RWPE2 (cell line): ENCODE measurements around the gene BARHL1.

ENCODE experiments used
- ATAC-seq: fragments of 200-7000 bp; cut with Tn5 transposase; 3 replicates; pipeline ENCODE4 v1.9.1; 2021; ENCODE audit warnings: low read depth
- DNase-seq: peaks from one replicate; pipeline ENCODE4 v3.0.0-alpha.2; 2020; ENCODE audit warnings: low spot score
- H3K27ac ChIP-seq: fragments of 450-650 bp; 2 replicates; pipeline ENCODE4 v1.5.1; 2017; ENCODE audit warnings: mild to moderate bottlenecking; ENCODE audit not compliant: poor library complexity, severe bottlenecking
- H3K27me3 ChIP-seq: fragments of 250-450 bp; sonication (Bioruptor Pico); 2 replicates; pipeline ENCODE4 v1.5.1; 2021; ENCODE audit warnings: mild to moderate bottlenecking, moderate library complexity; ENCODE audit not compliant: insufficient read depth, poor library complexity, severe bottlenecking
- H3K36me3 ChIP-seq: fragments of 250-450 bp; sonication (Bioruptor Pico); 2 replicates; pipeline ENCODE4 v1.5.1; 2020; ENCODE audit warnings: low read depth, mild to moderate bottlenecking, moderate library complexity
- H3K4me1 ChIP-seq: fragments of 250-450 bp; sonication (Bioruptor Pico); 2 replicates; pipeline ENCODE4 v1.5.1; 2021; ENCODE audit warnings: mild to moderate bottlenecking, moderate library complexity; ENCODE audit not compliant: insufficient read depth, poor library complexity, severe bottlenecking
- H3K4me3 ChIP-seq: fragments of 250-450 bp; sonication (Bioruptor Pico); 2 replicates; pipeline ENCODE4 v1.5.1; 2021; ENCODE audit warnings: mild to moderate bottlenecking, moderate library complexity; ENCODE audit not compliant: severe bottlenecking
- H3K9me3 ChIP-seq: fragments of 250-450 bp; sonication (Bioruptor Pico); 2 replicates; pipeline ENCODE4 v1.5.1; 2021; ENCODE audit warnings: mild to moderate bottlenecking, moderate library complexity; ENCODE audit not compliant: severe bottlenecking
- CTCF ChIP-seq: fragments of 450-650 bp; IDR thresholded peaks from one replicate; pipeline ENCODE4 v1.5.1; 2017; ENCODE audit warnings: mild to moderate bottlenecking, moderate library complexity; ENCODE audit not compliant: poor library complexity, severe bottlenecking

BARHL1 gene

DNA sequence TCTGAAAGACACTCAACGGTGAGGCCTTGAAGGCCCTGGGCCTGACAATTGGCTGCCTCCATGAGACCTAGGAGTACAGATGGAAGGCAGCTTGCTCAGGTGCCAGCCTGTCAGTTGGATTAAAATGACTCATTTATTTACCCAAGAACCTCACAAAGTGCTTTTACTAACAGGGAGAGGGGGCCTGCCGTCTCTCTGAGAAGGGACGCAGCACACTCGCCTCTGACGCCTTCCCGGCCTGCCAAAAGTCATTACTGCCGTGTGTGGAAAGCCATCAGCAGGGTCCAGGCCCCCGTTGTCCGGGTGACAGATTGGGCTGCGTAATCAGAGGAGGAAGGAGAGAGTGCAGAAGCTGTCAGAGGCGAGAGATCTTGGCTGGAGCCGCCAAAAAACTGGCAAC is 54.9 kb downstream of the BARHL1 start:
- peaks cover 45% of the 10 kb centered on the region for H3K36me3 ChIP-seq
- no peak for TF ChIP-seq CTCF

DNA sequence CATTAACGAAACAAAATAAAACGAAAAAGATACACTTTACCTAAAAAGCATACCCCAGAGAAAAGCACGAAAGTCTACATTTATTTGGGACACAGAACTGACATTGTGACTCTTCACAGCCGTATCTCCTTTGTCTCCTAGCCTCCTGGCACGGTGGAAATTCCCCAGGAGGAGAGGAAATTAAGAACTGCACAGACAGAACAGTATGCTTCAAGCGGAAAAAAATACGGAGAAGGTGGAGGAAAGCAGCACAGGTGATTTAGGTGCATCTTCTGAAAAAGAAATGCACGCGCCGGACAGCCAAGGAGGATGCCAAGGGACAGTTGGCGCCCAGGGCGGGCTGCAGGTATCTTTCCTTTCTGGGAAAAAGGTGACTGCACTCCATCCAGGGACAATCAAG is 55.4 kb downstream of the BARHL1 start:
- DNase-seq (no peak), ATAC-seq (no peak)
- no peak overlapping the region for H3K27ac ChIP-seq
- H3K27me3 ChIP-seq: no peaks in the 10 kb centered on the region
- no peaks in the 10 kb centered on the region for H3K9me3 ChIP-seq
- peaks cover 26% of the 10 kb centered on the region for H3K4me1 ChIP-seq
- no peak overlapping the region for H3K4me3 ChIP-seq
- peaks cover 46% of the 10 kb centered on the region for H3K36me3 ChIP-seq
- TF ChIP-seq CTCF: no peak

More for the DNA sequence above, 54.9 kb downstream of the BARHL1 start:
- Histone ChIP-seq H3K9me3 (no peaks in the 10 kb centered on the region), H3K4me1 (peaks cover 30% of the 10 kb centered on the region), H3K27ac (no peak overlapping the region), H3K27me3 (no peaks in the 10 kb centered on the region), H3K4me3 (no peak overlapping the region)
- DNase-seq: no peak
- ATAC-seq: peak; percentile 67

DNA sequence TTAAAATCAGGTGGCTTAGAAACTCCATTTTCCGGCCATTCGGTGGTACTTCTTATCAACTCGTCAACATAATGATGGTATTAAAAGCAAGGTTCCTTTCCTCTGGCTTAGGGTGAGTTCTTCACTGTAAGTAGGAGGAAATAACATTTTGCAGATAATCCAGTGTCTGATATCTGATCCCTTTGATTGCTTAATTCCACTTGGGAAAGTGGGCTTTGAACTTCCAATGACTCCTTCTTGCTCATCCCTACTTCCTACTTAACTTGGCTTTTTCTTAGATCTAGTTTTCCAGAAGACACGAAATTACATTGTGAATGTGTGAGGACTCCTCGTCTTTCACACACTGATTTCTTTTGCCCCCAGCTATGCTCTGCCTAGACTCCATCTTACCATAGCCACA is 55.8 kb downstream of the BARHL1 start:
- Histone ChIP-seq H3K9me3 (no peaks in the 10 kb centered on the region), H3K27ac (peak overlapping the region; percentile 32), H3K36me3 (peaks cover 51% of the 10 kb centered on the region), H3K27me3 (no peaks in the 10 kb centered on the region), H3K4me1 (peaks cover 22% of the 10 kb centered on the region), H3K4me3 (no peak overlapping the region)
- TF ChIP-seq CTCF: no peak
- ATAC-seq (peak; percentile 65), DNase-seq (no peak)

- ATAC-seq (no peak), DNase-seq (no peak)
- H3K4me3 ChIP-seq: no peak overlapping the region
- peaks cover 61% of the 10 kb centered on the region for H3K36me3 ChIP-seq
- no peaks in the 10 kb centered on the region for H3K9me3 ChIP-seq
- H3K27me3 ChIP-seq: no peaks in the 10 kb centered on the region
- TF ChIP-seq CTCF: no peak
- H3K27ac ChIP-seq: peak overlapping the region; percentile 32
- H3K4me1 ChIP-seq: peaks cover 22% of the 10 kb centered on the region
Observed at GRCh38 chr9:132639322-132639721, 56.9 kb downstream of the BARHL1 start.
